Vagina (tissue), 2 donors: ENCODE results near the gene DVL1.

Source experiments
- CTCF ChIP-seq, 3 experiments: fragments of 450-650 bp in 2 of 3; fragments of 200-600 bp in 1 of 3; sonication (generic) in 1 of 3; IDR thresholded peaks; one replicate each; pipeline ENCODE4 v1.5.1; 2017 to 2019; ENCODE audit warnings: antibody characterized with exemption in 3 of 3, mild to moderate bottlenecking in 2 of 3, moderate library complexity in 2 of 3
- POLR2A ChIP-seq, 2 donors: fragments of 450-650 bp; IDR thresholded peaks; one replicate each; pipeline ENCODE4 v1.6.1; 2017; ENCODE audit warnings: antibody characterized with exemption in 2 of 2, mild to moderate bottlenecking in 2 of 2, moderate library complexity in 2 of 2

GRCh38 chr1:1371364-1371745, 22.1 kb upstream of the DVL1 start:
- TF ChIP-seq CTCF (IDR thresholded peaks at IDR 0.05) (no peak), POLR2A (IDR thresholded peaks at IDR 0.05) (no peak)
